ENCODE results near the gene IGSF21.

DNA sequence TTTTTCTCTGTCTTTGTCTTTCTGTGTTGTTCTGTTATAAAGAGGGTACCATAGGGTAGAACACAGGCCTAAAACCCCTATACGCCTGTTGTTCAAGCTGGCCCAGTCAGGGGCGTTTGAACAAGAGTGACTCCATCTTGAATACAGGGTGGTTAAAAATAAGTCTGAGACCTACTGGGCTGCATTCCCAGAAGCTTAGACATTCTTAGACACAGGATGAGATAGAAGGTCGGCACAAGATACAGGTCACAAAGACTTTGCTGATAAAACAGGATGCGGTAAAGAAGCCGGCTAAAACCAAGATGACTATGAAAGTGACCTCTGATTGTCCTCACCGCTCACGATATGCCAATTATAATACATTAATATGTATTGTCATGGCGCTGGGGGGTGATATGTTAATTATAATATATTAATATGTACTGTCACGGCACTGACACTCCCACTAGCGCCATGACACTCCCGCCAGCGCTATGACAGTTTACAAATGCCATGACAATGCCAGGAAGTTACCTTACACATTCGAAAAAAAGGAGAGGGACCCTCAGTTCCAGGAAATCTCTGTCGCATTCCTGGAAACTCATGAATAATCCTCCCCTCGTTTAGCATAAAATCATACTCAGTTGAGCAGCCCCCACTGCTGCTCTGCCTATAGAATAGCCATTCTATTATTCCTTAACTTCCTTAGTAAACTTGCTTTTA is 314.6 kb downstream of the IGSF21 start:
- no peak for TF ChIP-seq CTCF (IDR thresholded peaks at IDR 0.05)
- no peak for TF ChIP-seq POLR2A (IDR thresholded peaks at IDR 0.05)

Data from thyroid gland (tissue), 4 donors.